Measurements from ENCODE around the gene NXPH4.
A peak's percentile ranks its signal among the peaks of the same experiment; 100 is the strongest.

Gene NXPH4

DNA sequence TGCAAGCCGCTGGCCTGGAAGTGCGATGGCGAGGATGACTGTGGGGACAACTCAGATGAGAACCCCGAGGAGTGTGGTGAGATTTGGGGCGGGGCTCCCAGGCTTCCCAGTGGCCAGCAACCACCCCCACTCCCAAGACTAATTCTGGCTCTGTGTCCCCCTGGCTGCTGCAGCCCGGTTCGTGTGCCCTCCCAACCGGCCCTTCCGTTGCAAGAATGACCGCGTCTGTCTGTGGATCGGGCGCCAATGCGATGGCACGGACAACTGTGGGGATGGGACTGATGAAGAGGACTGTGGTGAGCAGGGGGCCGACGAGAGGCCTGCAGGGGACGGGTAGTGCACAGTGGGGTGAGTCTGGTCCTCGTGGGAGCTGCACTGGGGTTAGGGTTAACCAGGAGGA lies 12.1 kb upstream of the NXPH4 start:
- DNase-seq = no peak

DNA sequence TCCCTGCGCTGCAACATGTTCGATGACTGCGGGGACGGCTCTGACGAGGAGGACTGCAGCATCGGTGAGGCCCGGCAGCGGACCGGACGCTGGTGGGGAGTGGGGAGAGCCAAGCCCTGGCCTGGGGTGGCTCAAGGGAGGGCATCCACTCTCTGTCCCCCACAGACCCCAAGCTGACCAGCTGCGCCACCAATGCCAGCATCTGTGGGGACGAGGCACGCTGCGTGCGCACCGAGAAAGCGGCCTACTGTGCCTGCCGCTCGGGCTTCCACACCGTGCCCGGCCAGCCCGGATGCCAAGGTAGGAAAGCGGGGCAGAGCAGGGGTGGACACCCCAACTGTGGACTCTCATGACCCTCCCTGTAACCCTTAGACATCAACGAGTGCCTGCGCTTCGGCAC lies 11.4 kb upstream of the NXPH4 start:
- DNase-seq = no peak

DNA sequence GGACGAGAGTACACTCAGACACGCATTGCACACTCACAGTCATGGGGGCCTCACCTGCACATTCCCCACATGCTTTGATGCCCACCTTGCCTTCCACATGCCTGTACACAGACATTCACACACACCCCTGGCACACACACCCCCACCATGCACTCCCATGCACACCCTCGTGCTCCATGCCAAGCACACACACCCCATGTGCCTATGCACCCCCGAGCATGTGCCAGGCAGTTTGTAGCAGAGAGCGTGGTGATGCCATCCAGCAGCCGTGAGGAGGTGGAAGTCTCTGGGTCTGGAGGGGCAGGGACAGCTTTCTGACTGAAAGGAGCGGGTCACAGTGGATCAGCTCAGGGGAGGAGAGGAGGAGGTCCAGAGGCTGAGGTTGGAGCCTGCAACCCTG lies 10.7 kb upstream of the NXPH4 start:
- no peak for DNase-seq

DNA sequence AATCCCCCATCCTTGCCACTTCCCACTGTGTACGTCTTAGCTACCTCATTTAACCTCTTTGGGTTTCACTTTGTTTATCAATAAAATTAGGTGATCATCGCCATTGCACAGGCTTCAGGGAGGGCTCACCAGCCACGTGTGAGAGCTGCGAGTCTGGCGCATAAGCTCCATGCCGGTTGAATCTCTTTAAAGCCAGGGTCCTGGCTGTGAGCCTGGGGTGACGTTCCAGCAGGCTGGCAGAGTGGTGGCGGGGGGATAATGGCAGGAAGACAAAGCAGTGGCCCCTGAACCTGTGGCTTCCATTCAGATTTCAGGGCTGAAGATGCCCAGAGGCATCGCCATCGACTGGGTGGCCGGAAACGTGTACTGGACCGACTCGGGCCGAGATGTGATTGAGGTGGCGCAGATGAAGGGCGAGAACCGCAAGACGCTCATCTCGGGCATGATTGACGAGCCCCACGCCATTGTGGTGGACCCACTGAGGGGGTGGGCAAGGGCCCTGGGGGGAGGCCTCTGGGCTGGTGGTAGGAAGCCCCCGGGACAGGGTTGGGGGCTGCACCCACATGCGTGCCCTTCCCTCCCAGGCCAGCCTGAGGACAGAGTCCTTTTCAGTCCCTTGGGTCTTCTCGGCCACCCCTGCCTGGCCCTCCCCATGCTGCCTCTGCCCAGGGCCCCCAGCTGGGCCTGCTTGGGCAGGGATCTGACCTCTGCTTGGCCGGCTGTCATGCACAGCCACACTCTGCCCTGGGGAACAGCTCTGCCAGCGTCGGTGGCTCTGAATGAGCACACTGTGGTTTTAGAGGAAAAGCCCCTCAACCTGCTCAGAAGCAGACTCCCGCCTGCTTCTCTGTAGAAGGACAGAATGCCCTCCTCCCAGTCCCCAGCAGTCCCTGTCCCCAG lies 8.6 kb upstream of the NXPH4 start:
- DNase-seq = no peak

DNA sequence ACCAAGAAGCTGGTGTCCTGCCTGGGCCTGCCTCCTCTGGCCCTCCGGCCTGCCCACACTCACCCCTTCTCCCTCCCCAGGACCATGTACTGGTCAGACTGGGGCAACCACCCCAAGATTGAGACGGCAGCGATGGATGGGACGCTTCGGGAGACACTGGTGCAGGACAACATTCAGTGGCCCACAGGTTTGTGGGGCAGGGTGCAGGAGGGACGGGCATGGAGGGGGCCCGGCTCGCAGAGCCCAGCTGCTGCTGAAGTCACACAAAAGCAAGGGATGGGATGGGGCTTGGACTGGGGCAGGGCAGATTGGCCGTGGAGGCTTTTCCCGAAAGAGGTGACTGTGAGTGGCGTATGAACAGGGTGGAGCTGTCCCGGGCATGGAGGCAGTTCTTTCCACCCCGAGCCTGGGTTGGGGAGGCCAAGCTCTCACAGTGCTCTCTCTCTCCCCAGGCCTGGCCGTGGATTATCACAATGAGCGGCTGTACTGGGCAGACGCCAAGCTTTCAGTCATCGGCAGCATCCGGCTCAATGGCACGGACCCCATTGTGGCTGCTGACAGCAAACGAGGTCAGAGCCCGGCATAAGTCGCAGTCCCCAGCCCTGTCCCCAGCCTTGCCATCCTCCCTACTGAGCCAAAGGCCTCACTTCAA lies 7.8 kb upstream of the NXPH4 start:
- no peak for DNase-seq

DNA sequence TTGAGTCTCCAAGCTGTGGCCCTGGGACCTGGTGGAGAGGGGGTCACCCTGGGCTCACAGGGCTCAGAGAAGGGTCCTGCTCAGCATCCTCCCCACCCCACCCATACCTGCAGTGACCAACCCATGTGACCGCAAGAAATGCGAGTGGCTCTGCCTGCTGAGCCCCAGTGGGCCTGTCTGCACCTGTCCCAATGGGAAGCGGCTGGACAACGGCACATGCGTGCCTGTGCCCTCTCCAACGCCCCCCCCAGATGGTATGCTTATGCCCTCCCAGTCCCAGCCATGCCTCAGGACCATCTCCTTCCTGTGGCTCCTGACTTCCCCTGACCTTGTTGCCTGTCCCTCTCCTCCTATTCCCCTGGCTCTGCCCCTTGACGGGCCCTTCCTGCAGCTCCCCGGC lies 6.7 kb upstream of the NXPH4 start:
- no peak for DNase-seq

DNA sequence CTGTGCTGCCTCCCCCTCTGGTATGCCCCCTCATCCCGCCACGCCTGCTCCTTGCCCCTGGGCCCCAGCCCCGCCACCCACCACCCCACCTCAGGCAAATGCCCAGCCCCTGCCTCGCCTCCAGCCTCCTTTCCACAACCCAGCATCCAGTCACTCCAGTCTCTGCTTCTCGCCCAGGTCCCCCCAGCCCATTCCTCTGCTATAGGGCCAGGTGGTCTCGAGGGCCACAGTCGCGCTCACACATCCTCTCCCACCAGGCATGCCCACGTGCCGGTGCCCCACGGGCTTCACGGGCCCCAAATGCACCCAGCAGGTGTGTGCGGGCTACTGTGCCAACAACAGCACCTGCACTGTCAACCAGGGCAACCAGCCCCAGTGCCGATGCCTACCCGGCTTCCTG lies 6.1 kb upstream of the NXPH4 start:
- DNase-seq = no peak

DNA sequence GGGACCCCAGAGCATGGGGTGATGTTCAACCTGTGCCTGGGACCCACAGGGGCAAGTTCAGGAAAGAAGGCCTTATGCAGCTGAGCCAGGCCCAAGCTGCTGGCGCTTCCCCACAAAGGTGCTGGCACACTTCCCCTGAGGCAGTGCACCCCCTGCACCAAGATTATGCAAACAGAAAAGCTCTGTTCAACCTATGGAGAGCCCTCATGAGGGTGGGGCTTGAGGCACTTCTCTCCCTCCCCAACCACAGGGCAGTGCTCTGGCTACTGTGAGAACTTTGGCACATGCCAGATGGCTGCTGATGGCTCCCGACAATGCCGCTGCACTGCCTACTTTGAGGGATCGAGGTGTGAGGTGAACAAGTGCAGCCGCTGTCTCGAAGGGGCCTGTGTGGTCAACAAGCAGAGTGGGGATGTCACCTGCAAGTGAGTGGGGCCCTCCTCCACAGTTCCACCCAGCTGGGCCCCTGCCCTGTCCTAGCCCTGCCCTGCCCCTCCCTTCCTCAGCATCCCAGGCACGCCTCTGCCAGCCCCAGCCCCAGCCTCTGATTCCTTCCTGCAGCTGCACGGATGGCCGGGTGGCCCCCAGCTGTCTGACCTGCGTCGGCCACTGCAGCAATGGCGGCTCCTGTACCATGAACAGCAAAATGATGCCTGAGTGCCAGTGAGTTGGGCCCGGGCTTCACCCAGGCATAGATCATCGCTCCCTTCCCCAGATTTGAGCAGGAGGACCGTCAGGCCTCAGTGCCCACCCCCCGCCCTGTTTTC lies 5.5 kb upstream of the NXPH4 start:
- DNase-seq = no peak

DNA sequence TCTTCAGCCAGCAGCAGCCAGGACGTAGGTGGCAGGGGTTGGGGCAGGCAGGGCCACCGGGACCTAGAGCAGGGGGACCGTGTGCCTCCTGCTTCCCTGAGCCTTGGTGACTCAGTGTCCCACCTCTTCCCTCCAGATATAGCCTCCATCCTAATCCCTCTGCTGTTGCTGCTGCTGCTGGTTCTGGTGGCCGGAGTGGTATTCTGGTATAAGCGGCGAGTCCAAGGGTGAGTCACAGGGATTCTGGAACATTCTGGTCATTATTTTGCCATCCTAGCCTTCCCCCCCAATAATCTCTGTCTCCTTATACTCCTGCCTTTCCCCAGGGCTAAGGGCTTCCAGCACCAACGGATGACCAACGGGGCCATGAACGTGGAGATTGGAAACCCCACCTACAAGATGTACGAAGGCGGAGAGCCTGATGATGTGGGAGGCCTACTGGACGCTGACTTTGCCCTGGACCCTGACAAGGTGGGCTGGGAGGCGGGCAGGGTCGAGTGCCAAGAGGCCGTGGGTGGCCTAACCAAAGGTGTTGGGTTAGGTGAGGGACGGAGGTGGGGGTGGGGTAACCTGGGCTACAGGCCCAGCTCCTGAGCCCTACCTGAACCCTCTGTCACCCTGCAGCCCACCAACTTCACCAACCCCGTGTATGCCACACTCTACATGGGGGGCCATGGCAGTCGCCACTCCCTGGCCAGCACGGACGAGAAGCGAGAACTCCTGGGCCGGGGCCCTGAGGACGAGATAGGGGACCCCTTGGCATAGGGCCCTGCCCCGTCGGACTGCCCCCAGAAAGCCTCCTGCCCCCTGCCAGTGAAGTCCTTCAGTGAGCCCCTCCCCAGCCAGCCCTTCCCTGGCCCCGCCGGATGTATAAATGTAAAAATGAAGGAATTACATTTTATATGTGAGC lies 4.5 kb upstream of the NXPH4 start:
- DNase-seq = no peak

DNA sequence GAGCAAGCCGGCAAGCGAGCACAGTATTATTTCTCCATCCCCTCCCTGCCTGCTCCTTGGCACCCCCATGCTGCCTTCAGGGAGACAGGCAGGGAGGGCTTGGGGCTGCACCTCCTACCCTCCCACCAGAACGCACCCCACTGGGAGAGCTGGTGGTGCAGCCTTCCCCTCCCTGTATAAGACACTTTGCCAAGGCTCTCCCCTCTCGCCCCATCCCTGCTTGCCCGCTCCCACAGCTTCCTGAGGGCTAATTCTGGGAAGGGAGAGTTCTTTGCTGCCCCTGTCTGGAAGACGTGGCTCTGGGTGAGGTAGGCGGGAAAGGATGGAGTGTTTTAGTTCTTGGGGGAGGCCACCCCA lies 3.9 kb upstream of the NXPH4 start:
- no peak for DNase-seq

DNA sequence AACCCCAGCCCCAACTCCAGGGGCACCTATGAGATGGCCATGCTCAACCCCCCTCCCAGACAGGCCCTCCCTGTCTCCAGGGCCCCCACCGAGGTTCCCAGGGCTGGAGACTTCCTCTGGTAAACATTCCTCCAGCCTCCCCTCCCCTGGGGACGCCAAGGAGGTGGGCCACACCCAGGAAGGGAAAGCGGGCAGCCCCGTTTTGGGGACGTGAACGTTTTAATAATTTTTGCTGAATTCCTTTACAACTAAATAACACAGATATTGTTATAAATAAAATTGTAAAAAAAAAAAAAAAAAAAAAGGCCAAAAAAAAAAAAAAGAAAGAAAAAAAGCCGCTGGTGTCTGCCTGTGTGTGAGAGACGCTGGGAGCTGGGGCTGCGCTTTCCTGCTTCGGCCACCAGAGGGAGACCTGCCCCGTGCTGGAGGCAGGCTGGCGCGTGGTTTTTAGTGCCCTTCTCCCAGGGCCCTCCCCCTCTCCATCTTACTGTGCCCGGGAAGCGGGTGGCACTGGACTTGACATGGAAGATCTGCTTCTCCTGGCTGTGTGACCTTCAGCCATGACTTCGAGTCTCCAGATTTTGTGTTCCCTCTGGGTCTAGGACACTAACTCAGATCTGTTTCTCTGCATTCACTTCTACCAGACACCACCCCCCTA lies 3.4 kb upstream of the NXPH4 start:
- DNase-seq = peak; percentile 52 to 86

DNA sequence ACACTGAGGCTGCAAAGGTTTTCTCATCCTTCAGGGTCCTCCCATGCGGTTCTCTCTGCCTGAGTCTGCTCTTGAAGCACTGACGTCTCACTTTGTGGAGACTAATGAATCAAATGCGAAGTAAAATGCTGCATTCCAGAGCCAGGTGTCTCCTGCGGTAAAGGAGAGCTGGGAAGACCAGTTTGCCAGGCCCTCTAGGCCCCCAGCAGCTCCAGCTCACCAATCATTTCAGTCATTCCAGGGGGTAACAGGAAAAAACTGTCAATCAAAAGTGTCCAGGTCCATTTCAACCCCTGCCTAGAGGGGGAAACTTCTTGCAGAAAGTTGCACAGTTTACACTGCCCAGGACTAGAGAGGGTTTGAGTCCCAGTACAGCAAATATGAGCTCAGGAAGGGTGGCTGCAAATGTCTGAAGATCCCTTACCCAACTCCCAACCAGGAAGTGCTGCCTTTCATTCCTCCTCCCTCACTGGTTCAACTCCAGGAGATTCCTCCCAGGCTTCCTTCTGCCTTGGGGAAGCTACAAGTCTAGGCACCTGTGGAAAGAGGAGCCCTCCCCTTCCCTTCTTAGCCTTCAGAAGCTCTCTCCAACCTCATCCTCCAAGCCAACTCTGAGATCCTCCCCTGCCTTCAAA lies 2.7 kb upstream of the NXPH4 start:
- no peak for DNase-seq

DNA sequence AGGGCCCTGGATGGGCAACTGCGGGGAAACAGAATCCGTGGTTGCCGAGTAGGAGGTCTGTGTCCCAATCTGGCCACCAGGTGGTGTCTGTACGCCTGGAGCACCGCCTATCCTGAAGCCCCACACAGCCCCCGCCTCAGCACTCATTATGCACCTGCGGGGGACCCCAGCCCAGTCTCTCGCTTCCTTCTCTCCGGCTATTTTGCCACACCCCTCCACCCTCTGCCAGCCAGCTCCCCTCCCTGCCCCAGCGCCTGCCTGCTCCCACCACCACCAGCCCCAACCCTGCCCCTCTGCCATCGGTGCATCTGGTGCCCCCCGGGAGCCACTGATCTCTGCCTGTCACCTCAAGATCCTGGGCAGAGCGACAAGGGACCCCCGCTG lies 2.2 kb upstream of the NXPH4 start:
- no peak for DNase-seq

DNA sequence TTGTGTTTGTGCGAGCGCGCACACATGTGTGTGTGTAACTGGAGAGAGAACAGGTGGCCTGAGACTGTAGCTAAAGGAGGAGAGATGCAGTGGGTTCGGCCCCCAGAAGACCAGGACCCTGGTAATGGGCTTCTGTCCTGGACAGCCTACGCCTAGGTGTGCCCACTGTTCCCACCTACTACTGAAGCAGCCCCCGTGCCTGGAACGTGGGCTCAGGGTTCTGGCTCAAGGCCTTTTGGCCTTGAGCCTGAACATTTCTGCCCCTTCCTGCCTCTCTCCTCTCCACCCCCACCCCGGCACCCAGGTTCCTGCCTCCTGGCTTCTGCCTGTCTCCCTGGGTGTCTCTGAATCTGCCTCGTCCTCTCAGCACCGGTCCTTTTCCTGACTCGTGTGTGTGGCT lies 1.5 kb upstream of the NXPH4 start:
- no peak for DNase-seq

DNA sequence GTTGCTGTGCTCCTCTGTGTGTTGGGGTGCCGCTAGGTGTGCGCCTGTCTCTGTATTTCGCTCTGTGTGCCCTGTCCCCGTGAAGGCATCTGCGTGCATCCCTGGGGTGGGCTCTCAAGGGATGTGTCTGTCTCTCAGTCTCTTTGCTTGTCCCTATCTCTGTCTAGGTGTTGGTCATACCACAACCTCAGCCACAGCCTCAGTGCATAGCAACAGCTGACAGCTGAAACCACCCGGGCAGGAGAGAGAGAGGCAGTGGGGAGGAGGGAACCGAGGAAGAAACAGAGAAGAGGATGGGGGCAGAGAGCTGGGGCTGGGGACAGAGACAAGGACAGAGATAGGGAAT lies 953 bp upstream of the NXPH4 start:
- DNase-seq = no peak

DNA sequence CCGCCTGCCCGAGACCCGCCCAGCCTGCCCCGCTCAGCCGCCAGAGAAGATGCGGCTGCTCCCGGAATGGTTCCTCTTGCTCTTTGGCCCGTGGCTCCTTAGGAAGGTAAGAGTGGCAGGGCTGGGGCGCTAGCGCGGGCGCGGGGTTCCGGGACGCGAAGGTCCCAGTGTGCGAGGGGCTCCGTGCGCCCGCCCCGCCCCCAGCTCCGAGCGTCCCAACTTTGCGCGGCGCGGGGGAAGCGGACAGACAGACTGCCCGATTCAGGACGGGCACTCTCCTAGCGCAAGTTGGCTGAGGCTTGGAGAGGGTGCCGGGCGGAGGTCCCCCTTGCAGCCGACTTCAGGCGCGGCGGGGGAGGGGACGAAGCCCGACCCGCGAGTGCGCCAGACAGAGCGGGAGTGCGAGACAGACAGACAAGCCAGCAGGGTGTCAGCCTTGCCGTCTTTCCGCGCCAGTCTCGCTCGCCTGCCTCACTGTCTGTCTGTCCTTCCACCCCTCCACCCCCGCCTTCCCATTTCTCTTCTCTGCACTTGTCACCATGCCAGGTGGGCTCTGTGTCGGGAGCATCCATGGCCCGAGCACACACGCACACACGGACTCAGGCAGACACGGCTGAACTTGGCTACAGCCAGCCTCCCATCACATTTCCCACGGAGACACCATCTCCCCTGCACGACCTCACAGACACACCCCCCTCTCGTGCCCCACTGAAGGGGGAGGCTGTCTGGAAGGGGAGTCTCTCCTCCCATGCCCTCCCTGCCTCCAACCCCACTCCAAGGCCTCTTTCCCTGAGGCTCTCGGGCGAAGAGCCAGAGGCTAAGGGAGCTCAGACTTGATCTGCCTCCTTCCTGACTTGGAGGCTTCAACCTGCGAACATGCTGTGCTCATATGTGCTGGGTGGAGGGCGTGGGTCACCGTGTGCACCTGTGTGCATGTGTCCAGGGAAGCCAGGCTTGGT lies 606 bp downstream of the NXPH4 start:
- no peak for DNase-seq

DNA sequence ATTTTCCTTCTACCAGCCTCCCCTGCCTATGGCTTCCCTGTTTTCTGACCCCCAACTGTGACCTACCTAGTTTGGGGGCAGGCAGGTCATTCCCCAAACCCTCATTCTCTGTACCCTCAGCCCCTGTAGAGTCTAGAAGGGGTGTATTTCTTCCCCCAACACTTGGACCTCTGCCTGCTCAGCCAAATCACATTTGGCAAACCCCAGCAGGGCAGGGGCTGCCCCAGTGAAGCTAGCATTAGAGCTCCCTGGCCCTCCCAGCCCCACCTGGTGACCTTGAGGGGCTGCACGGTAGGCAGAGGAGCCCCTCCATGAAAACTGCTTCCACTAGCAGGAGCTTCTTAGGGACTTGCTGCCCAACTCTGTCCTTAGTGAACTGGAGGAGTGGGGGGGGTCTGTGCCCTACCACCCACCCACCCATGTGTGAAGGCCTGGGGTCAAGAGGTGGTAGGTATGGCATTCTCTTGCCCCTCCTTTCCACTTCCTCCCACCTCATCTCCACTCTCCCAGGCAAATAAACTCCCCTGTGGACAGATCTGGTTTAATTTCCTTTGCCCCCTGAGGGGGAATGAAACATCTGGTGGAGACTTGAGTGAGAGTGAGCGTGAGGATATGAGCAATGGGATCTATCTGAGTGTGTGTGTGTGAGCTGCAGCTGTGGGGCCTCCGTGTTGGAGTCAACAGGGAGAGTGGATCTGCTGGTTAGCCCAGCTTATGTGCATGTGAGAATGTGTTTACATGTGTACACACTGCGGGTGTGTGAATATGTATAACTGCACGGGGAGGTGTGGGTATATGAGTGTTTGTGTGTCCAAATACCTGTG lies 1.6 kb downstream of the NXPH4 start:
- DNase-seq = no peak

DNA sequence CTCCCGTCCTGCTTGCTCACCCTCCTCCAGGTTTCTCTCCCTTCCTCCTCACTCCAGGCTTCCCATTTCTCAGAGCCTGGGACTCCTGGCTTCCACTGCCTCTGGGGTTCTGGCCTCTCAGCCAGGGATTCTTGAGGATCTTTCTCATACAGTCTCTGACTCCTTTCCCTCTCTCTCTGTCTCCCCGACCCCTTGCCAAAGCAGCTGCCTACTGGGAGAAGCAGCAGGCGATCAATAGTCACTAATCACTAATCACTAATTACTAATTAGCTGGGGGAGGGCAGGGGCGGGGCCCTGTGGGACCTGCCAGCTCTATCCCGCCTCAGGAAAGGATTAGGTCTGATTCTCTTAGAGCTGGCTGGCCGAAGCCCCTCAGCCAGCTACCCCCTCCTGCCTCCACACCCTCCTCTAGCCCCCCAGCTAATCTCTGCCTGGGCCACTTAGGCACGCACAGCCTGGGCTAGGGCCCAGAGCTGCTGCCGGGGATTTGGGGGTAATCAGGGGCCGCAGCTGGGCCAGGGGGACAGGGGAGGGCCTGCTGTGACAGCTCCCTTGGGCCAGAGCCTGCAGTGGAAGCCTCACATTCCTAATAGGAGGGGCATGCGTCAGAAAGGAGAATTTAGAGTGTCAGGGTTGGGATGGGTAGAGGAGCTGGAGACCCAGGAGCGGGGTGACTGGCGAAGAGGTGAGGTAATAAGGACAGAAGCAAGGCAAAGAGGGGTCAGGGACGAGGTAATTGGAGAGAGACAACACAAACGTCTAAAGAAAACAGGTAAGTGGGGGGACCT lies 2.8 kb downstream of the NXPH4 start:
- DNase-seq = no peak

Measured in cerebellar nuclear complex (tissue), 1 donor.